Uterus (tissue), 4 donors: ENCODE data around the gene TNFAIP2. TPM values are rescaled to one million over a fixed set of nuclear protein-coding genes. Genes with fewer than 3 reads are reported as not detected.

Experiments
- DNase-seq, 2 donors: peaks; one replicate each; pipeline ENCODE4 v3.0.0-alpha.2; 2019 to 2020
- H3K27ac ChIP-seq, 2 donors: fragments of 200-600 bp; sonication (generic); 1 replicate in 1 of 2; 2 replicates in 1 of 2; pipeline ENCODE4 v1.5.1; 2016 to 2018
- H3K27me3 ChIP-seq, 2 donors: fragments of 200-600 bp; sonication (generic); one replicate each; pipeline ENCODE4 v1.5.1; 2018 to 2019; ENCODE audit warnings: control low read depth in 1 of 2
- H3K36me3 ChIP-seq, 2 donors: fragments of 200-600 bp; sonication (generic); one replicate each; pipeline ENCODE4 v1.5.1; 2019; ENCODE audit warnings: control low read depth in 1 of 2
- H3K4me1 ChIP-seq, 2 donors: fragments of 200-600 bp; sonication (generic); one replicate each; pipeline ENCODE4 v1.5.1; 2018 to 2019; ENCODE audit warnings: control low read depth in 1 of 2
- H3K4me3 ChIP-seq, 2 donors: fragments of 200-600 bp; sonication (generic); 1 replicate in 1 of 2; 2 replicates in 1 of 2; pipeline ENCODE4 v1.5.1; 2018 to 2019; ENCODE audit warnings: mild to moderate bottlenecking in 1 of 2
- H3K9me3 ChIP-seq, 2 donors: fragments of 200-600 bp; sonication (generic); one replicate each; pipeline ENCODE4 v1.5.1; 2019; ENCODE audit warnings: control low read depth in 1 of 2
- CTCF ChIP-seq, 4 experiments: fragments of 200-600 bp in 2 of 4; fragments of 450-650 bp in 2 of 4; sonication (generic) in 2 of 4; IDR thresholded peaks; one replicate each; pipeline ENCODE4 v1.5.1; 2016 to 2019; ENCODE audit warnings: antibody characterized with exemption in 4 of 4, mild to moderate bottlenecking in 2 of 4, moderate library complexity in 1 of 4
- POLR2A ChIP-seq, 2 donors: fragments of 450-650 bp; IDR thresholded peaks; one replicate each; pipeline ENCODE4 v1.6.1; 2016; ENCODE audit warnings: antibody characterized with exemption in 2 of 2, mild to moderate bottlenecking in 1 of 2, moderate library complexity in 1 of 2
- intact Hi-C: fragments of 100-400 bp; cut with DNase I; formaldehyde crosslinking; loops from one replicate; pipeline ENCODE4 v1.15.1; 2023; ENCODE audit warnings: low total_unique reads
- total RNA-seq, 4 donors: library from RNA; depleted of rRNA in 3 of 4; stranded (reverse); fragments of >200 nt in 3 of 4; gene quantifications; one replicate each; pipeline versions ENCODE4 v1.1.0 to v1.2.4, GENCODE V29; 2014 to 2023
- donor health status: DM: yes; HTN: yes; CAD: no.

Gene TNFAIP2
- total RNA-seq, 4 donors from 2014 or later = 29.4 to 81.4 (median 60.6) TPM

GRCh38 chr14:103156651-103157378, 33.6 kb downstream of the TNFAIP2 start:
- no peak for DNase-seq
- Histone ChIP-seq H3K27me3 (no peaks in the 10 kb centered on the region), H3K27ac (no peak overlapping the region), H3K9me3 (no peaks in the 10 kb centered on the region), H3K36me3 (no peaks in the 10 kb centered on the region), H3K4me1 (no peaks in the 10 kb centered on the region), H3K4me3 (no peak overlapping the region)
- TF ChIP-seq POLR2A (IDR thresholded peaks at IDR 0.05) (no peak), CTCF (IDR thresholded peaks at IDR 0.05) (no peak)
- intact Hi-C loops = no loop called here

GRCh38 chr14:103157969-103158368, 34.7 kb downstream of the TNFAIP2 start:
- no peak overlapping the region for H3K27ac ChIP-seq
- intact Hi-C loops = no loop called here
- no peaks in the 10 kb centered on the region for H3K9me3 ChIP-seq

DNA sequence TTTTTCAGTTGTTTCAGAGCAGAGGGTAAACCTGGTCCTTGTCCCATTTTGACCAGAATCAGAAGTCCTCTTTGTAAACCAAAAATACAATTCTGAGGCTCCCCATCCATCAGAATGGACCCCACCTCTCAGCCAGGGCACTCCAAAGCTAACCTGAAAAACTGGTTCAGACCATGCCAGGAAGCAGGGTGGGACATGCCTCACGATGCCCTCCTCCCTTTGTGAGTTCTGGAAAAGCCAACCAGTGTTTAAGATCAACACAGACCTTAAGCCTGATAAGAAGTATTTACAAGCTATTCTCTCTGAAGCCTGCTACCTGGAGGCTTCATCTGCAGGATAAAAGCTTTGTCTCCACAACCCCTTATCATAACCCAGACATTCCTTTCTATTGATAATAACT, 35.4 kb downstream of the TNFAIP2 start:
- intact Hi-C loops = no loop called here
- Histone ChIP-seq H3K9me3 (no peaks in the 10 kb centered on the region), H3K36me3 (no peaks in the 10 kb centered on the region), H3K27ac (no peak overlapping the region), H3K4me3 (no peak overlapping the region), H3K4me1 (no peaks in the 10 kb centered on the region), H3K27me3 (no peaks in the 10 kb centered on the region)
- no peak for DNase-seq
- no peak for TF ChIP-seq CTCF (IDR thresholded peaks at IDR 0.05)
- no peak for TF ChIP-seq POLR2A (IDR thresholded peaks at IDR 0.05)

More at GRCh38 chr14:103157969-103158368, 34.7 kb downstream of the TNFAIP2 start:
- Histone ChIP-seq H3K27me3 (no peaks in the 10 kb centered on the region), H3K36me3 (no peaks in the 10 kb centered on the region), H3K4me3 (no peak overlapping the region), H3K4me1 (no peaks in the 10 kb centered on the region)
- no peak for TF ChIP-seq POLR2A (IDR thresholded peaks at IDR 0.05)
- no peak for TF ChIP-seq CTCF (IDR thresholded peaks at IDR 0.05)
- DNase-seq = no peak

DNA sequence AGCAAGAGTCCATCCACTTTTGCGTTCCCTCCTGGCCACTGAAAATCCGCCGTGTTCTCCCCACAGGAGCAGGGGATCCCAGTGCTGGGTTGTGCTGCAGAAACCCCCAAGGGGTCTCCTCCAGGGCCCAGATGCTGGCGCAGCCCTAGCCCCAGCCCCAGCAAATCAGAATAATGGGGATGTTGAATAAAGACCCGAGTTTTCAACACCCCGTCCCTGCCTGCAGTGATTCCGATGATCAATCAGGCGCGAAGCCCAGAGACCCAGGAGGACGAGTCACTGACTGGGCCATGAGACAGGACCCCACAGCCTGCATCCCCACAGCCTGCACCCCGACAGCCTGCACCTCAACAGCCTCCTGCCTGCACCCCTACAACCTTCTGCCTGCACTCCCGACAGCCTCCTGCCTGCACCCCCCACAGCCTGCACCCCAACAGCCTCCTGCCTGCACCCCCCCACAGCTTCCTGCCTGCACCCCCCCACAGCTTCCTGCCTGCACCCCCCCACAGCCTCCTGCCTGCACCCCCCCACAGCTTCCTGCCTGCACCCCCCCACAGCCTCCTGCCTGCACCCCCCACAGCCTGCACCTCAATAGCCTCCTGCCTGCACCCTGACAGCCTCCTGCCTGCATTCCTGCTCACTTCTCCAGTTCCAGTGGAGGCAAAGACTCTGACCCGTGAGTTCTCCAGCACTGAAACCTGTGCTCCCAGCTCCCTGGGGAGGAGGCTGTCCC, 37.2 kb downstream of the TNFAIP2 start:
- Histone ChIP-seq H3K9me3 (no peaks in the 10 kb centered on the region), H3K4me3 (no peak overlapping the region), H3K4me1 (no peaks in the 10 kb centered on the region), H3K36me3 (no peaks in the 10 kb centered on the region), H3K27ac (no peak overlapping the region), H3K27me3 (no peaks in the 10 kb centered on the region)
- DNase-seq = no peak
- intact Hi-C loops = no loop called here
- no peak for TF ChIP-seq POLR2A (IDR thresholded peaks at IDR 0.05)

GRCh38 chr14:103161054-103161397, 37.8 kb downstream of the TNFAIP2 start:
- Histone ChIP-seq H3K9me3 (no peaks in the 10 kb centered on the region), H3K4me3 (no peak overlapping the region), H3K36me3 (no peaks in the 10 kb centered on the region), H3K4me1 (no peaks in the 10 kb centered on the region), H3K27ac (no peak overlapping the region), H3K27me3 (no peaks in the 10 kb centered on the region)
- intact Hi-C loops = no loop called here
- TF ChIP-seq CTCF (IDR thresholded peaks at IDR 0.05) (no peak), POLR2A (IDR thresholded peaks at IDR 0.05) (no peak)
- DNase-seq = no peak
